Progenitor cell of endocrine pancreas (in vitro differentiated cells): ENCODE data around the gene EDIL3. TPM values are rescaled to one million over a fixed set of nuclear protein-coding genes. Genes with fewer than 3 reads are reported as not detected.

Source experiments
- DNase-seq: peaks from one replicate; pipeline ENCODE4 v3.0.0; 2021; ENCODE audit warnings: low spot score; ENCODE audit not compliant: unreplicated experiment
- H3K27ac Mint-ChIP-seq: 2 replicates; pipeline ENCODE4 v1.8.0; 2021; ENCODE audit warnings: mild to moderate bottlenecking, moderate library complexity, mixed read lengths
- H3K27me3 Mint-ChIP-seq: 2 replicates; pipeline ENCODE4 v1.8.0; 2021; ENCODE audit warnings: mixed read lengths
- H3K36me3 Mint-ChIP-seq: 2 replicates; pipeline ENCODE4 v1.8.0; 2022; ENCODE audit warnings: mixed read lengths; ENCODE audit not compliant: insufficient read depth
- H3K4me1 Mint-ChIP-seq: 2 replicates; pipeline ENCODE4 v1.8.0; 2021; ENCODE audit warnings: low read depth, mixed read lengths
- H3K4me3 Mint-ChIP-seq: 2 replicates; pipeline ENCODE4 v1.8.0; 2021; ENCODE audit warnings: low read depth, mild to moderate bottlenecking, moderate library complexity, mixed read lengths
- H3K9me3 Mint-ChIP-seq: 2 replicates; pipeline ENCODE4 v1.8.0; 2021; ENCODE audit warnings: low read depth, mixed read lengths
- total RNA-seq: library from RNA; stranded (reverse); gene quantifications from 2 replicates; pipeline ENCODE4 v1.2.1, GENCODE V29; 2021
- TF ChIP-seq, protein P1 (sequence below): fragments of 200-600 bp; sonication (generic); IDR thresholded peaks from one replicate; pipeline ENCODE4 v1.5.0; 2021; ENCODE audit warnings: antibody characterized with exemption, mild to moderate bottlenecking; ENCODE audit not compliant: unreplicated experiment

EDIL3 gene
- total RNA-seq, 1 donor from 2014 or later: 4.8 TPM

DNA sequence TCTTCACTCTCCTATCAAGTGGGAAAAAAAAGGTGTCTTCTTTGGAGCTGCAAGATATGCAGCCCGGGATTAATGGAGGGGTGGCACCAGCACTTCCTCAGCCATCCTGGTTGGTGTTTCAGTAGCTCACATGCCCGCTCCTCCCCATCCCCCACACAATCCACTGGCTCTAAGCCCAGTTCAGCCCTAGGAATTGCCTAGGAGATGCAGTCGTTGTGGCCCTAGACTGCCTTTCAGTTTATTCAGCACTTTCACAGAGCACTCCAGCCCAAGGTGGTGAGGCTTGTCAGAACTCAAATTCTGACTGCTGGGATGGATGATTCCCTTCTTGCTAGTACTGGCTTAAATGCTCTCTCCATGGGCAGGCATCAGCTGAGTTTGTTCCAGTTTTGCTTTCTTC lies 35.1 kb upstream of the EDIL3 start:
- TF ChIP-seq, protein P1, sequence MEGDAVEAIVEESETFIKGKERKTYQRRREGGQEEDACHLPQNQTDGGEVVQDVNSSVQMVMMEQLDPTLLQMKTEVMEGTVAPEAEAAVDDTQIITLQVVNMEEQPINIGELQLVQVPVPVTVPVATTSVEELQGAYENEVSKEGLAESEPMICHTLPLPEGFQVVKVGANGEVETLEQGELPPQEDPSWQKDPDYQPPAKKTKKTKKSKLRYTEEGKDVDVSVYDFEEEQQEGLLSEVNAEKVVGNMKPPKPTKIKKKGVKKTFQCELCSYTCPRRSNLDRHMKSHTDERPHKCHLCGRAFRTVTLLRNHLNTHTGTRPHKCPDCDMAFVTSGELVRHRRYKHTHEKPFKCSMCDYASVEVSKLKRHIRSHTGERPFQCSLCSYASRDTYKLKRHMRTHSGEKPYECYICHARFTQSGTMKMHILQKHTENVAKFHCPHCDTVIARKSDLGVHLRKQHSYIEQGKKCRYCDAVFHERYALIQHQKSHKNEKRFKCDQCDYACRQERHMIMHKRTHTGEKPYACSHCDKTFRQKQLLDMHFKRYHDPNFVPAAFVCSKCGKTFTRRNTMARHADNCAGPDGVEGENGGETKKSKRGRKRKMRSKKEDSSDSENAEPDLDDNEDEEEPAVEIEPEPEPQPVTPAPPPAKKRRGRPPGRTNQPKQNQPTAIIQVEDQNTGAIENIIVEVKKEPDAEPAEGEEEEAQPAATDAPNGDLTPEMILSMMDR: no peak
- Mint-ChIP-seq H3K9me3 (peaks cover 4% of the 10 kb centered on the region), H3K4me1 (no peaks in the 10 kb centered on the region), H3K4me3 (no peak overlapping the region), H3K27me3 (no peaks in the 10 kb centered on the region), H3K27ac (no peak overlapping the region), H3K36me3 (no peaks in the 10 kb centered on the region)
- no peak for DNase-seq

DNA sequence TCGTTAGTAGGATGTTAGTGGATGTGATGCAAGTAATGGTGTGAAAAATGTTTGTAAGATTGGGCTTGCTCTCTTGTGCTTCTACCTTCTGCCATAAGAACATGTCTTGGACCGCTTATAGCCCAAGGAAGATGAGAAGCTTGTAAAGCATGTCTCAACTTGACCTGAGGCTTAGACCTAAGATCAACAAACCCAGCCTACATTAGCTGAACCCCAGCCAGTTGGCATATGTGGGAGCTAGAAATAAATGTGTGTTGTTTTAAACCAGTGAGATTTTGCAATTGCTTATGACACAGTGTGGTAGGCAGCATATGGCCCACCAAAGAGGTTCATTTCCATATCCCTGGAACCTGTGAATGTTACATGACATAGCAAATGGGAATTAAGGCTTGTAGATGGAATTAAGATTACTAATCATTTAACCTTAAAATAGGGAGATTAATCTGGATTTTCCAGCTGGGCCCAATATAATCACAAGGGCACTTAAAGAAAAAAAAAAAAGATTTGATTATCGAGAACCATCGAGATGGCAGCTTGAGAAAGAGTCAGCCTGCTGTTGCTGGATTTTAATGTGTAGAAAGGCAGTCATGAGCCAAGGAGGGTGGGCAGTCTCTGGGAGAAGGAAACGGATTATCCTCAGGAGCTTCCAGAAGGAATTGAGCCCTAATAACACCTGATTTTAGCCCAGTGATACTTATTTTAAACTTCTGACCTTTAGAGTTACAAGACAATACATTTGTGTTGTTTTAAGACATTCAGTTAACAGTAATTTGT lies 27.3 kb upstream of the EDIL3 start:
- TF ChIP-seq, protein P1: no peak
- H3K27ac Mint-ChIP-seq: no peak overlapping the region
- H3K36me3 Mint-ChIP-seq: no peaks in the 10 kb centered on the region
- no peak overlapping the region for H3K4me3 Mint-ChIP-seq
- DNase-seq: no peak
- no peaks in the 10 kb centered on the region for H3K4me1 Mint-ChIP-seq
- H3K27me3 Mint-ChIP-seq: no peaks in the 10 kb centered on the region
- H3K9me3 Mint-ChIP-seq: peaks cover 3% of the 10 kb centered on the region

DNA sequence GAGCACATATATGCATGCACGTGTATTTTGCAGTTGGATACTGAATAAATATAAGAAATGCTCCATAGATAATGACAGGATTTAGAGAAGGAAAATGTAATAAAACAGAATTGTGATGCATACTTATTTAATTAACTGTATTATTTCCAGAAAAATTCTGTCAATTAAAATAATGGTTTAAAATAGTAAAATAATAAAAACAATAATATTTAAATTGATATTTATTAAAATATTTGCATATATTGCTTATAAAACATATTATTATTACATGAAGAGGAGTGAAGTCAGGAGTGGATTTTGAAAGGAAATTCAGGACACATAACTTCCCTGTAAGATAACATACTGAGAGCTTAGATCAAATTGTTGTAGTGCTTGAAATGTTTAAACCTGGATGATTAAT lies 21.4 kb upstream of the EDIL3 start:
- no peaks in the 10 kb centered on the region for H3K4me1 Mint-ChIP-seq
- TF ChIP-seq, protein P1: no peak

DNA sequence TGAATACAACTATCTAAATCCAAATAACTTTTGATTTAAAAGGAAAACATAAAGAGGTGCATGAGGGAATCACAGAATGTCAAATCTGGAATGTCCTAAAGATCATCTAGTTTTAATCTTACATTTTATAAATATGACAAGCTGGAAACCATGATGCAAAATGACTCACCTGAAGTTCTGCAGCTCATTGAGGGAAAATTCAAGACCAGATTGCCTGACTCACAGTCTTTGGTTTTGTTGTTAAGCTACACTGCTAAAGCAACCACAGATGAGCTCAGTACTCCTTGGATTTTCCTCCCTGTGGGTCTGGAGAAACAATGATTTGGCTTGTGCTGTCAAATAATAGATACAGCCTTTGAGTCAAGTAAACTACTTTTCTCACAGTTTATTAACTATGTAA lies 19.1 kb upstream of the EDIL3 start:
- H3K4me3 Mint-ChIP-seq: no peak overlapping the region
- H3K27ac Mint-ChIP-seq: no peak overlapping the region
- H3K36me3 Mint-ChIP-seq: no peaks in the 10 kb centered on the region
- H3K27me3 Mint-ChIP-seq: no peaks in the 10 kb centered on the region
- no peak for DNase-seq
- no peaks in the 10 kb centered on the region for H3K9me3 Mint-ChIP-seq
- TF ChIP-seq, protein P1: no peak
- H3K4me1 Mint-ChIP-seq: no peaks in the 10 kb centered on the region

More for the DNA sequence above, 21.4 kb upstream of the EDIL3 start:
- H3K9me3 Mint-ChIP-seq: no peaks in the 10 kb centered on the region
- H3K27me3 Mint-ChIP-seq: no peaks in the 10 kb centered on the region
- no peak overlapping the region for H3K27ac Mint-ChIP-seq
- H3K4me3 Mint-ChIP-seq: no peak overlapping the region
- DNase-seq: no peak
- H3K36me3 Mint-ChIP-seq: no peaks in the 10 kb centered on the region

DNA sequence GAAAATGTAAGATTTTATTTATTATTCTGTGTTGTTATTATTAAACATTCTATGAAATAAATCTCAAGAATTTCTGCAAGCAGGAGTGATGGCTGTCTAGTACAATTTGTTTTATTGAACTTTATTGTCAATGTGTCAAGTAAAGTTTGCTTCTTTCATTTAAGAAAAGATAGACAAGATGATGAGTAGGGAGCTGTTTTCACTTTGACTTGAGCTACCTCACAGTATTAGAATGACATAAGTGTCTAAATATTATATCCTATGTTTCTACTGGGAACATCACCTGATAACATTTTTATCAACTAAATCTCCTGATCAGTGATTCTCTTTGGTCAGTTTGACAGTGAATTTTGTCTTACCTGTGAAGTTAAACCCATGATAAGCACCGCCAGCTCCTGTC lies 12.7 kb upstream of the EDIL3 start:
- H3K9me3 Mint-ChIP-seq: no peaks in the 10 kb centered on the region
- H3K4me3 Mint-ChIP-seq: no peak overlapping the region
- no peaks in the 10 kb centered on the region for H3K36me3 Mint-ChIP-seq
- no peak overlapping the region for H3K27ac Mint-ChIP-seq
- H3K4me1 Mint-ChIP-seq: peaks cover 3% of the 10 kb centered on the region
- H3K27me3 Mint-ChIP-seq: no peaks in the 10 kb centered on the region
- DNase-seq: no peak
- TF ChIP-seq, protein P1: no peak
